Measurements from ENCODE around the gene MAGI1.
"Not testable (repeated sequence)": the region's sequence is repeated elsewhere in the genome, so short reads cannot be mapped to it uniquely, and the experiment has no call there.

MAGI1 gene

GRCh38 chr3:65560901-65561300 is 477.8 kb downstream of the MAGI1 start:
- no peak for DNase-seq (ENCODE audit: low spot score)

GRCh38 chr3:65560133-65560532 is 478.6 kb downstream of the MAGI1 start:
- no peak for DNase-seq (ENCODE audit: low spot score)

GRCh38 chr3:65559643-65560042 is 479.1 kb downstream of the MAGI1 start:
- DNase-seq (ENCODE audit: low spot score): no peak

GRCh38 chr3:65558826-65559225 is 479.9 kb downstream of the MAGI1 start:
- DNase-seq (ENCODE audit: low spot score): no peak

- DNase-seq (ENCODE audit: low spot score): no peak
These were observed 480.7 kb downstream of the MAGI1 start for GRCh38 chr3:65557899-65558564.

- DNase-seq (ENCODE audit: low spot score): no peak
These were observed 481.7 kb downstream of the MAGI1 start for GRCh38 chr3:65556934-65557577.

GRCh38 chr3:65552434-65552833 is 486.3 kb downstream of the MAGI1 start:
- DNase-seq (ENCODE audit: low spot score): no peak

GRCh38 chr3:65551945-65552344 is 486.8 kb downstream of the MAGI1 start:
- DNase-seq (ENCODE audit: low spot score): no peak

- DNase-seq (ENCODE audit: low spot score): no peak
These were observed 488.6 kb downstream of the MAGI1 start for GRCh38 chr3:65550137-65550536.

GRCh38 chr3:65549626-65549959 is 489.1 kb downstream of the MAGI1 start:
- no peak for DNase-seq (ENCODE audit: low spot score)

- no peak for DNase-seq (ENCODE audit: low spot score)
These were observed 489.7 kb downstream of the MAGI1 start for GRCh38 chr3:65548848-65549625.

- DNase-seq (ENCODE audit: low spot score): no peak
These were observed 493.3 kb downstream of the MAGI1 start for GRCh38 chr3:65545429-65545828.

GRCh38 chr3:65543391-65543790 is 495.3 kb downstream of the MAGI1 start:
- not testable (repeated sequence) for DNase-seq (ENCODE audit: low spot score)

- no peak for DNase-seq (ENCODE audit: low spot score)
These were observed 498.1 kb downstream of the MAGI1 start for GRCh38 chr3:65540666-65541065.

- DNase-seq (ENCODE audit: low spot score): no peak
These were observed 499.1 kb downstream of the MAGI1 start for GRCh38 chr3:65539616-65540015.

GRCh38 chr3:65538101-65538500 is 500.6 kb downstream of the MAGI1 start:
- DNase-seq (ENCODE audit: low spot score): no peak

- no peak for DNase-seq (ENCODE audit: low spot score)
These were observed 501.6 kb downstream of the MAGI1 start for GRCh38 chr3:65537109-65537508.

GRCh38 chr3:65535260-65535659 is 503.5 kb downstream of the MAGI1 start:
- no peak for DNase-seq (ENCODE audit: low spot score)

GRCh38 chr3:65534805-65535204 is 503.9 kb downstream of the MAGI1 start:
- DNase-seq (ENCODE audit: low spot score): no peak

- DNase-seq (ENCODE audit: low spot score): no peak
These were observed 506.0 kb downstream of the MAGI1 start for GRCh38 chr3:65532749-65533148.

GRCh38 chr3:65532215-65532614 is 506.5 kb downstream of the MAGI1 start:
- no peak for DNase-seq (ENCODE audit: low spot score)

- DNase-seq (ENCODE audit: low spot score): no peak
These were observed 507.2 kb downstream of the MAGI1 start for GRCh38 chr3:65531499-65531898.

- no peak for DNase-seq (ENCODE audit: low spot score)
These were observed 512.1 kb downstream of the MAGI1 start for GRCh38 chr3:65526656-65527055.
